Endothelial cell of umbilical vein (primary cell): ENCODE measurements around the gene BPTF. TPM values are rescaled to one million over a fixed set of nuclear protein-coding genes. Genes with fewer than 3 reads are reported as not detected.

ENCODE experiments used
- BruUV-seq: library from RNA; stranded (reverse); fragments of 400-500 nt; replicated peaks from 2 replicates; lab custom pipeline; 2021; lab: Mats Ljungman, UMichigan
- CTCF ChIA-PET: fragments of 300-600, 350-600 bp; sonication (Branson Sonifier 250); formaldehyde crosslinking; loops from one replicate; lab custom pipeline; 2021; ENCODE audit warnings: antibody characterized with exemption, inconsistent platforms; lab: Charles Lee
- POLR2A ChIA-PET: fragments of 300-600, 350-600 bp; sonication (Branson Sonifier 250); formaldehyde crosslinking; loops from one replicate; lab custom pipeline; 2021; ENCODE audit warnings: antibody characterized with exemption, inconsistent platforms; lab: Charles Lee
- DNase-seq: peaks from one replicate; pipeline ENCODE4 v3.0.0-alpha.2; 2011; ENCODE audit warnings: low read depth, low spot score
- FAIRE-seq: peaks from 2 replicates; lab custom pipeline; 2011; peaks lifted over from hg19 to GRCh38; lab: Jason Lieb, UNC
- H2AFZ ChIP-seq: 2 replicates; pipeline ENCODE4 v1.6.0; 2012; ENCODE audit warnings: low read depth, low read length, control low read depth, inconsistent platforms
- H3K27ac ChIP-seq: 2 replicates; pipeline ENCODE4 v1.5.1; 2011; ENCODE audit warnings: low read depth, mild to moderate bottlenecking, control low read depth, low read length, moderate library complexity; ENCODE audit not compliant: insufficient read depth
- H3K27me3 ChIP-seq, 2 experiments: 2 replicates each; pipeline versions ENCODE4 v1.6.0 to v1.6.1; 2011; ENCODE audit warnings: low read length in 2 of 2, mixed read lengths in 1 of 2; ENCODE audit not compliant: control insufficient read depth in 2 of 2, insufficient read depth in 2 of 2
- H3K36me3 ChIP-seq, 2 experiments: 2 replicates in 1 of 2; 3 replicates in 1 of 2; pipeline ENCODE4 v1.5.1; 2011; ENCODE audit warnings: low read length in 2 of 2, mild to moderate bottlenecking in 1 of 2, moderate library complexity in 1 of 2; ENCODE audit not compliant: control insufficient read depth in 2 of 2, insufficient read depth in 2 of 2; ENCODE audit errors: extremely low read depth in 1 of 2
- H3K4me1 ChIP-seq: 3 replicates; pipeline ENCODE4 v1.5.1; 2011; ENCODE audit warnings: mild to moderate bottlenecking, low read length; ENCODE audit not compliant: control insufficient read depth, insufficient read depth; ENCODE audit errors: extremely low read depth
- H3K4me2 ChIP-seq: 2 replicates; pipeline ENCODE4 v1.6.1; 2011; ENCODE audit warnings: low read length, control low read depth, mixed read lengths; ENCODE audit not compliant: insufficient read depth
- H3K4me3 ChIP-seq, 3 experiments: fragments of 200-600 bp in 1 of 3; sonication (generic), shearing (Covaris generic) in 1 of 3; replicated peaks in 1 of 3; 2 replicates each; pipeline ENCODE4 v1.5.1; 2011 to 2016; ENCODE audit warnings: control low read depth in 3 of 3, low read length in 3 of 3, mild to moderate bottlenecking in 2 of 3, inconsistent platforms in 1 of 3, low read depth in 1 of 3, moderate library complexity in 1 of 3; ENCODE audit not compliant: insufficient read depth in 1 of 3
- H3K79me2 ChIP-seq: 2 replicates; pipeline ENCODE4 v1.6.0; 2012; ENCODE audit warnings: low read length, inconsistent platforms; ENCODE audit not compliant: control insufficient read depth, insufficient read depth
- H3K9ac ChIP-seq: replicated peaks from 2 replicates; pipeline ENCODE3; 2011; ENCODE audit warnings: low read length, control low read depth; ENCODE audit not compliant: insufficient read depth; ENCODE audit errors: extremely low read depth
- H3K9me1 ChIP-seq: replicated peaks from 3 replicates; pipeline ENCODE4 v1.6.0; 2011; ENCODE audit warnings: mild to moderate bottlenecking, low read length; ENCODE audit not compliant: control insufficient read depth, insufficient read depth; ENCODE audit errors: extremely low read depth
- H3K9me3 ChIP-seq: replicated peaks from 2 replicates; pipeline ENCODE4 v1.5.1; 2012; ENCODE audit warnings: low read length, inconsistent platforms; ENCODE audit not compliant: control insufficient read depth, insufficient read depth
- H4K20me1 ChIP-seq: replicated peaks from 2 replicates; pipeline ENCODE3; 2011; ENCODE audit warnings: mild to moderate bottlenecking, low read length; ENCODE audit not compliant: control insufficient read depth, insufficient read depth; ENCODE audit errors: extremely low read depth
- EZH2 ChIP-seq: IDR thresholded peaks from 2 replicates; pipeline ENCODE4 v1.6.1; 2012; ENCODE audit warnings: borderline replicate concordance, low read depth, mild to moderate bottlenecking, moderate library complexity, low read length, inconsistent platforms; ENCODE audit not compliant: severe bottlenecking
- FOS ChIP-seq: IDR thresholded peaks from 2 replicates; pipeline ENCODE4 v1.6.1; 2011; ENCODE audit warnings: mild to moderate bottlenecking, low read length, moderate library complexity, borderline replicate concordance; ENCODE audit not compliant: insufficient read depth
- GATA2 ChIP-seq: IDR thresholded peaks from 2 replicates; pipeline ENCODE4 v1.7.0; 2011; ENCODE audit warnings: low read depth, mild to moderate bottlenecking, moderate library complexity, mixed read lengths, low read length; ENCODE audit not compliant: insufficient read length, insufficient read depth
- JUN ChIP-seq: IDR thresholded peaks from 2 replicates; pipeline ENCODE4 v1.6.1; 2011; ENCODE audit warnings: borderline replicate concordance, low read depth; ENCODE audit not compliant: insufficient read length, insufficient read depth
- MYC ChIP-seq: IDR thresholded peaks from one replicate; pipeline ENCODE4 v1.6.1; 2011; ENCODE audit warnings: mild to moderate bottlenecking, low read depth, low read length
- POLR2A ChIP-seq: IDR thresholded peaks from 2 replicates; pipeline ENCODE4 v1.6.1; 2012; ENCODE audit warnings: low read depth, mild to moderate bottlenecking, control low read depth, low read length
- POLR2AphosphoS5 ChIP-seq: IDR thresholded peaks from 2 replicates; pipeline ENCODE4 v1.6.1; 2012; ENCODE audit warnings: low read depth, mild to moderate bottlenecking, control low read depth, low read length, moderate library complexity; ENCODE audit not compliant: insufficient read depth
- dilution Hi-C: fragments of 300-500 bp; cut with MboI; formaldehyde crosslinking; loops from one replicate; pipeline ENCODE4 v1.15.0; 2019; ENCODE audit warnings: low sequenced_read_pairs; ENCODE audit not compliant: extremely low pct_ligation_motif_present
- intact Hi-C: fragments of 100-400 bp; cut with micrococcal nuclease; formaldehyde crosslinking; loops from one replicate; pipeline ENCODE4 v1.10.0; 2022
- polyA plus RNA-seq, 4 experiments: library from polyadenylated mRNA; depleted of rRNA in 3 of 4; stranded (reverse) in 3 of 4; unstranded in 1 of 4; fragments of >200 nt; gene quantifications; 2 replicates each; pipeline versions ENCODE4 v1.2.1 to v1.2.3, GENCODE V29; 2011 to 2012; ENCODE audit warnings: missing spikeins in 1 of 4
- total RNA-seq: library from RNA; stranded (reverse); gene quantifications from 2 replicates; pipeline ENCODE4 v1.2.3, GENCODE V29; 2021
- TF ChIP-seq, protein P1 (sequence below): IDR thresholded peaks from 2 replicates; pipeline ENCODE4 v1.6.1; 2011; ENCODE audit not compliant: insufficient read depth, insufficient read length
- TF ChIP-seq, protein P2 (sequence below), 2 donors: IDR thresholded peaks; 1 replicate in 1 of 2; 2 replicates in 1 of 2; pipeline ENCODE4 v1.5.1; 2011; ENCODE audit warnings: low read length in 2 of 2, mild to moderate bottlenecking in 2 of 2, moderate library complexity in 2 of 2, control low read depth in 1 of 2, inconsistent platforms in 1 of 2, low read depth in 1 of 2; ENCODE audit not compliant: insufficient read depth in 1 of 2; ENCODE audit errors: extremely low read depth in 1 of 2

Gene BPTF
- total and polyA plus RNA-seq, 2 donors (not counting 3 experiments of a cell fraction or from before 2014, with no cell fraction given): 41.0 to 88.1 TPM

DNA sequence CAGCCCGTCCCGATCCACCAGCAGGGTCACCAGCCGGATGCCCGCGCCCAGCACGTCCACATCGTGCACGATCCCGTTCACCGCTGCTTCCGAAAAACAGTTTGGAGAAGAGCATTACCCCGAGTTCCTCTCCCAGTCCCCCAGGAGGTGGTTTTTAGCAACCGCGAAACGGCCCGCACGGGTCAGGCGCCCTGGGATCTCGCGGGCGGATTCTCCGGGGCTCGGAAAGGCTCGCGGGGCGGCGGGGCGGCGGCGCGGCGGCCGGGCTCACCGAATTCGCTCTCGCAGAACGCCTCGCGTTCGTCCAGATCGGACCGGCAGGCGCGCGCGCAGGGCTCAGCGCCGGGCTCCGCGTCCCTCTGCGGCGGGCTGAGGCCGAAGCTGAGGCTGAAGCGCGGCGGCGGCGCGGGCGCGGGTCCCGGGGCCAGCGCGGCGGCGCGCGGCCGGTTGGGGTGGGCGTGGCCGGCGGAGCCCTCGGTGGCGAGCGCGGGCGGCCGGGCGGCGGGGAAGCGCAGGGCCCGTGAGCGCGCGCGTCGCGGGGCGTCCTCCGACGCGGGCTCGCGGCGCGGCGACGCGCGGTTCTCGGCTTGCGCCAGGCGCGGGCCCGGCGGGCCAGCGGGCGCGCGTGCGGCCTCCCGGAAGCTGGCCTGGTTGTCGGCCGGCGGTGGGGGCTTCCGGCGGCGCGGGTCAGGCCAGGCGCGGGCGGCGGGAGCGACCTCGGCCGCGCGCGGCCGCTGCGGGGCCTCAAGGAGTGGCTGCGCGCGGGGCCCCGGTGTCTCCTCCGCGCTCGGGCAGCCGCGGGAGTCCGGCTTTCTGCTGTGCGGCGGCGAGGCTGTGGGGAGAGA, 168.1 kb downstream of the BPTF start:
- ChIA-PET POLR2A (interaction anchor here (1.0 kb wide), 1 partner anchor 43 kb away, joined by 6 read pairs; the partner anchor contains the start of gene KPNA2), CTCF (interaction anchor here (0.7 to 3.9 kb wide), 2 partner anchors 26 to 51 kb away, joined by 4 to 13 read pairs; no protein-coding TSS in a partner anchor)
- no peak for TF ChIP-seq FOS
- TF ChIP-seq, protein P1, sequence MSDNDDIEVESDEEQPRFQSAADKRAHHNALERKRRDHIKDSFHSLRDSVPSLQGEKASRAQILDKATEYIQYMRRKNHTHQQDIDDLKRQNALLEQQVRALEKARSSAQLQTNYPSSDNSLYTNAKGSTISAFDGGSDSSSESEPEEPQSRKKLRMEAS: no peak
- TF ChIP-seq JUN: no peak
- no peak for TF ChIP-seq POLR2AphosphoS5
- no peak for TF ChIP-seq EZH2
- TF ChIP-seq GATA2: no peak
- no peak for TF ChIP-seq MYC
- no peak for TF ChIP-seq POLR2A
- TF ChIP-seq, protein P2, sequence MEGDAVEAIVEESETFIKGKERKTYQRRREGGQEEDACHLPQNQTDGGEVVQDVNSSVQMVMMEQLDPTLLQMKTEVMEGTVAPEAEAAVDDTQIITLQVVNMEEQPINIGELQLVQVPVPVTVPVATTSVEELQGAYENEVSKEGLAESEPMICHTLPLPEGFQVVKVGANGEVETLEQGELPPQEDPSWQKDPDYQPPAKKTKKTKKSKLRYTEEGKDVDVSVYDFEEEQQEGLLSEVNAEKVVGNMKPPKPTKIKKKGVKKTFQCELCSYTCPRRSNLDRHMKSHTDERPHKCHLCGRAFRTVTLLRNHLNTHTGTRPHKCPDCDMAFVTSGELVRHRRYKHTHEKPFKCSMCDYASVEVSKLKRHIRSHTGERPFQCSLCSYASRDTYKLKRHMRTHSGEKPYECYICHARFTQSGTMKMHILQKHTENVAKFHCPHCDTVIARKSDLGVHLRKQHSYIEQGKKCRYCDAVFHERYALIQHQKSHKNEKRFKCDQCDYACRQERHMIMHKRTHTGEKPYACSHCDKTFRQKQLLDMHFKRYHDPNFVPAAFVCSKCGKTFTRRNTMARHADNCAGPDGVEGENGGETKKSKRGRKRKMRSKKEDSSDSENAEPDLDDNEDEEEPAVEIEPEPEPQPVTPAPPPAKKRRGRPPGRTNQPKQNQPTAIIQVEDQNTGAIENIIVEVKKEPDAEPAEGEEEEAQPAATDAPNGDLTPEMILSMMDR (IDR thresholded peaks at IDR 0.05; ENCODE audit: extremely low read depth in 1 of 2, insufficient read depth in 1 of 2, low read depth in 1 of 2, low read length in 2 of 2): no peak
- FAIRE-seq (peak; percentile 77), DNase-seq (peak; percentile 74)
- intact Hi-C loops: no loop called here
- Histone ChIP-seq H3K27me3 (no peaks in the 10 kb centered on the region), H3K9me1 (no peaks in the 10 kb centered on the region), H3K4me1 (peaks cover 19% of the 10 kb centered on the region), H3K4me2 (peak overlapping the region; percentile 69), H4K20me1 (no peaks in the 10 kb centered on the region), H3K79me2 (no peaks in the 10 kb centered on the region), H3K4me3 (peak overlapping the region; percentile 18 to 55 (median 50)), H3K9me3 (no peaks in the 10 kb centered on the region), H3K27ac (peak overlapping the region; percentile 60), H3K36me3 (peaks cover 0 to 4% of the 10 kb centered on the region in 2 experiments), H3K9ac (peak overlapping the region; percentile 80), H2AFZ (peak overlapping the region; percentile 68)
- no TSS peak for BruUV-seq
- dilution Hi-C loops: no loop called here
